Jurkat, Clone E6-1 (cell line): ENCODE measurements around the gene KCNAB1.

ENCODE experiments used
- DNase-seq: peaks from one replicate; pipeline ENCODE4 v3.0.0-alpha.2; 2011; ENCODE audit warnings: low read depth, low spot score
- H3K4me3 ChIP-seq: 2 replicates; pipeline ENCODE4 v1.5.1; 2011; ENCODE audit warnings: mild to moderate bottlenecking, low read length, control low read depth, moderate library complexity

Gene KCNAB1

DNA sequence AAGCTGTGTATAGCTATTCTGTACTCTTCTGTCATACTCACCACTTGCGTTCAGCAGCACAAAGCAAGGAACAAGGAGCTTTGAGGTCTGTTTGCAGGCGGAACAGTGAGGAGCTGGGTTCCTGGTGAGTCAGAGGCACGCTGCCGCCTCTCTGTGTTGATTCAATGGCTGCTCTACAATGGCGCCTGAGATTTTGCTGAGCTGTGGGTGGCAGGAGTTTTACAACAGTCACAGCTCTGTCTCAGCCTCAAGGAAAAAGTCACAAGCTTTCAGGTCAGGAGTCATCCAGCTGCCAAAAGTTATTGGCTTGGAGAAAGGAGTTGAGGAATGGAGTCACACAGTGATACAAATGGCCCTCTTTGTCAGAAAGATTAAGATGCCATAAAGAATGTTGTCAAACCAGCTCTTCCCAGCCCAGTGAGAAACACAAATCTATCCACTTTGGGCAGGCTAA, 336.4 kb downstream of the KCNAB1 start:
- no peak overlapping the region for H3K4me3 ChIP-seq
- no peak for DNase-seq

DNA sequence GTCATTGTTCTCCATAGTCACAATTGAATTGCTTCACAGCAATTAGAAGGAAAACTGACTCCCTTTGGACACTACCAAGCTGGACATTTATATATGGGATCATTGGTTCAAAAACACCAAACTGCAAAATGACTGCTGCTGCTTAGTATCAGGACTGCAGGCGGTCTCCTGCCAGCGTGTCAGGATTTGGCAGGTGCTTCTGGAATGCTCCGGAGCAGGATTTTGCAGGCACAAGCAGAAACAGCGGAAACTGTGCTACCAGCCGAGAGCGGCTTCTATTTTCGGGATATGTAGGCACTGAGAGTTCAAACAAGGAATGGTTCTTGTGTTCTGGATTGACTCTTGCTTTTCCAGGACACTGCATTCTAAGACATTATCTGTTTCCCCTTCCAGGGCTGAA, 339.1 kb downstream of the KCNAB1 start:
- no peak for DNase-seq
- H3K4me3 ChIP-seq, result no peak overlapping the region

DNA sequence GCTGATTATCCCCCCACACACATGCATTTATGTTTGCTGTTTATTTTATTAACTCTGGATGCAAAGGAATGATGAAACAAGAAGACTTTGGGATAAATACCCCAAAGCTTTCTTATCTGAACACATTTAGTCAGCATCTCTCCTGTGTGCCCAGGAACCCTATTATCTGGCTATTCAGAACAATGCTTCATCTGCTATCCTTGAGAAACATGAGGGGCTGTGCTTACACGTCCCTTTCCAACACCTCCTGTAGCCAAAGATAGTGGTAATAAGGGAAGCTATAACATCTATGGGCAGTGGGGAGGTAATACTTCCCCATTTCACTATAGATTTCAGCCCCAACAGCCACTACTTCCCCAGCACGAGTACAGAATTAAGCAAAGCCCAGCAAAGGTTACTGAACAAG, 339.8 kb downstream of the KCNAB1 start:
- H3K4me3 ChIP-seq, result no peak overlapping the region
- DNase-seq, result no peak

DNA sequence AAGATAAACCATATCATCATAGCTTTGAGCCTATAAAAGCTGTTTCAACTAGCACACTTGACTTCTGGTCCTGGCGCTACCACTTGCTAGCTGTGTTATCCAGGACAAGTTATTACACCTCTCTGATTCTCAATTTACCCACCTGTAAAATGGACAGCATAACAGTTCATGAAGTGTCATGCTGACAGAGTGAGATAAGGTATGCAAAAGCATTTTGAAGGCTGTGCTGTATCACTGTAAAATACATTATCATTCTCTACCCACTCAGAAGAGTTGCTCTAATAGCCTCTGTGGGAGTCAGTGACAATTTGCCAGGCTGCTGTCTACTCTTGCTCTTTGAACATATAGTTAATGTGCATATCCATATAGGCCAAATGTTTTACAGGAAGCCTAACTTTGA, 341.5 kb downstream of the KCNAB1 start:
- no peak overlapping the region for H3K4me3 ChIP-seq
- DNase-seq, result no peak

DNA sequence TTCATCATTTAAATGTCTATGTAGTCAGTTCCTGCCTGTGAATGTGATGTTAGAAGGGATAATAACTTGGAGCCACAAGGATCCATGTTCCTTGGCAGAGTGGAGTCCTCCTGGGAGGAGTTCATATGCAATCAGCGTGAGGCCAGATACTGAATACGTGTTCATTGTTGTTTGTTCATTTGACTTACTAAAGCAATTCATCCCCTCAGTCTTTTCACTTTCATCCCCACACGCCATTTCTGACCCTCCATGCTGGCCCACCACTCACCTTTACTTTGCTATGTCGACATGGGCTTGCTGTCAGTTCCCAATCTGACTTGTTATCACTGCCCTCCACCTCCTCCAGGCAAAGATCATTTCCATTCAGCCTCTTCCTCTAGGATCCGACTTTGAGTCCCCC, 342.7 kb downstream of the KCNAB1 start:
- DNase-seq, result no peak

DNA sequence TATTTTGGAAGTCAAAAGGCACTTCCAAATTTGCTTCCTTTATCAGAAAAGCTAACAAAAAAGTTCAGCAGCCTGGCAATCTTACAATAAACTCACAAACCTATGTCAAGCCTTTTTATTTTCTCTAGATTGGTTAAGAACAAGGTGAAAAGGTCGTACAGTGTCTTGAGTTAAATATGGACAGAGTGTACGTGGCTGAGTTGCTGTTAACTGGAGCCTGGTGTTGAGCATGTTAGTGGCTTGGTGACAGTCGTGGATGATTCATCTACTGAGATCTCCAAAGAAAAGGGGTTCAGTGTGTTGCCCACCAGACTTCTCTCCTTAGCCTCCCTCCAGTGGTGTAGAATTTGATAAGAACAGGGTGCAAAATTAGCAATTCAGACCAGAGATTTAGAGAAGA, 344.8 kb downstream of the KCNAB1 start:
- DNase-seq, result no peak
- H3K4me3 ChIP-seq, result no peak overlapping the region

More for the DNA sequence above, 342.7 kb downstream of the KCNAB1 start:
- no peak overlapping the region for H3K4me3 ChIP-seq

DNA sequence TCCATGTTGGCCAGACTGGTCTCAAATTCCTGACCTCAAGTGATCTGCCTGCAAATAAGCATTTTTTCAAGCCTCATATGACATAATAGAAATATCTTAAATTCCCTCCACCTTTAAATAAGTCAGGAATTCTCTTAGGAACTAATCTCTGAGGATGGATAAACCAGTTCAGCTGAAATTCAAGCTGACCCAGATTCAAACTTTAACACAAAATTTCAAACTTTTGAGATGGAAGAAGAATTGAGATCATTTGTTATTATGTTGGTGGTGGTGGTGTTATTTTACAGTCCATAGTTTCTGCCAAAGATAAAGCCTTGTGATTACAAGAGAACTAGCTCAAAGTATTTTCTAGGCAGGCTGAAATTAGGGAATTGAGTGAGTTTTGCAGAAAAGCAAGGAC, 349.1 kb downstream of the KCNAB1 start:
- H3K4me3 ChIP-seq, result no peak overlapping the region

DNA sequence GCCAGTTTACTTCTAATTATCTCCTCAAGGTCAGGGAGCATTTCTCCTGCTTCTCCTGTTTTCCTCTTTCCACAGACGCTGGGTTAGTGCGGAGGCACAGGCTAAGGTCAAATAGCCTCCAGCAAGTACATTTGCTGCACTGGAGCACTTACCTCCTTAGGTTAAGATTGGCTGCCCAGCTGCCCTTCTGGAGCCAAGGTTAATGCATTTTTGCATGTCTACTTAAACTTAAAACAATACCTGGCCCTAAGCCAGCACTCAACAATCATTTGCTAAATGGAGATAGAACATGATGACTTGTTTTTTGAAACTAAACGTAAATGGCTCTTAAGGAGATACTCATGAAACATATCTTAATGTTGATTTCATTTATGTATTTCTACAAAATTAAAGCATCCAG, 351.1 kb downstream of the KCNAB1 start:
- H3K4me3 ChIP-seq, result no peak overlapping the region
- DNase-seq, result no peak

More for the DNA sequence above, 349.1 kb downstream of the KCNAB1 start:
- no peak for DNase-seq

DNA sequence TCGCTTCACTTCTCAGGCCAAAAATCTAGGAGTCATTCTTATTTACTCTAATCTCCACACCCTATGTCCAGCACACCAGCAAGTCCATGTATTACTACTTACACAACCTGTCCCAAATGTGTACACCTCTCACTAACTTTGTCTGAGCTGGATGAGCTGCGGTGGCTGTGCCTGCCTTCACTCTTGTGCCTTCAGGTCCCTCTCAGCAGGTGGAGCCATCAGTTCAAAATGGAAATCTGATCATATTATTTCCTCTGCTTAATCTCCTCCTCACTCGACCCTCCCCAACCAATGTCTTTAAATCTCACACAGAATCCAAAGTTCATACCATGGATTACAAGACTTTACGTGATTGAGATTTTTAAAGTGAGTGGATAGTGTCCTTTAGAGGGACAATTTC, 351.8 kb downstream of the KCNAB1 start:
- DNase-seq, result no peak
- H3K4me3 ChIP-seq, result no peak overlapping the region

DNA sequence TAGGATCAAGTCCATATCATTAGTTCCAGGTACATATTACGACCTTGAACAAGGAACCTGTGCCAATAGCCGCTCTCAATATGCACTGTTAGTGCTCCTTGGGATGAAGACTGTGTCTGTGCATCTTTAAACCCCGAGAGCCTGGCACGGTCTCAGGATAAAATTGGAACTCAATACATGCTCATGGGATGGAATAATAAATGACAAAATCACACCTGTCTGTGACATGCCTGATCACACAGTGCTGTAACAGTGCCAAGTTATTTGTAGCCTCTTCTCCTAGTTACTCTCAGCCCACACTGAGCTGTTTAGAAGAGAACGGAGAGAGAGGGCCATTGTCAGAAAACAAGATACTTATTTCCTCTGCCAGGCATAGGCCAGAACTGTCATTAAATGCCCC, 352.3 kb downstream of the KCNAB1 start:
- DNase-seq, result no peak
- no peak overlapping the region for H3K4me3 ChIP-seq

DNA sequence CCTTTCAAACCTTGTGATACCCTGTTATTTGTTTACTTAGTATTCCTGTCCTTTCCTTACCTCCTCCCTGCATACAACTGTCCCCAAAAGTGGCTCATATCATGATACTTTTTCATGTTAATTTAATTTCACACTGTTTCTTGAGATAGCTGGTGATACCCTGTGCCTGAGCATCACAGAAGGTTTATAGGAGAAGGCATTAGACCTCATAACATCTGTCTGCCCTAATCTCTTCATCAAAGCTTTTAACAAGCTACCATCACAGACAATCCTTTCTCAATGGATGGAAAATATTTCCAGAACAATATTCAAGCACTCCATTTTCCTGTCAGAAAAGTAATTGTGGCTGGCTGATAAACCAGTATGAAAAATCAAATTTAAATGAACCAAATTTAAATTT, 353.0 kb downstream of the KCNAB1 start:
- no peak overlapping the region for H3K4me3 ChIP-seq
- no peak for DNase-seq

DNA sequence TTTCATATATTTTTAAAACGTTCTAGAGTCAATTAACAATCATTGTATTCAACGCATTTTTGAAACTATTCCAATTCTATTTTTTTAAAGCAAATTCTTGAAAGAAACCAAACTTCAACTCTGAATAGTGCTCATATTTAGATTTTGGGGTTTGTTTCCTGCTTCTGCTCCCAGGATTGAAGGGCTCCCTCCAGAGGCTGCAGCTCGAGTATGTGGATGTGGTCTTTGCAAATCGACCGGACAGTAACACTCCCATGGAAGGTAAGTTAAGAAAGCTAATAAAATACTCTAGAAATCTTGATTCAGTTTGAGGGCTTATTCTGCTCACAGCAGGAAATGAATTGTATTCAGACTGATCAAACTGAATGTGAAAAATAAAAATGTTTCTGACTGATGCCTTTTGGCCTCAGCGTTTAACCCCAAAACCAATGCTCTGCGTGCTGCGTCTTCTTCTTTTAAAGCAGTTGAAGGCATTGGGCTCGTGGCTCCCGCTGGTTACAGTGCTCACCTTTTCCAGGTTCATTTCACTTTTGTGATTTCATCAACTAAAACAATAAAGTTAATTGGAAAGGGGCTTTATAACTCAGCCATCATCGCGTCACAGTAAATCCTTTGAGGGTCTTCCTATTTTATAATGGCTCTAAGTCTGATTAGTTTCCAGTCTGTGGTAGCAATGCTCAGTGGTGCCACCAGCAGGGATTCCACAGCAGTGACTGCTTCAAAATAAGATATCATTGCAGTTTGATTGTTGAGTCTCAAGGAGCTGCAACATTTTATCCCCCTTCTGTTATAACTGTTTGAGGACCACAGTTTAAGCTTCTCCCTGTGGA, 354.4 kb downstream of the KCNAB1 start:
- no peak for DNase-seq
- no peak overlapping the region for H3K4me3 ChIP-seq

DNA sequence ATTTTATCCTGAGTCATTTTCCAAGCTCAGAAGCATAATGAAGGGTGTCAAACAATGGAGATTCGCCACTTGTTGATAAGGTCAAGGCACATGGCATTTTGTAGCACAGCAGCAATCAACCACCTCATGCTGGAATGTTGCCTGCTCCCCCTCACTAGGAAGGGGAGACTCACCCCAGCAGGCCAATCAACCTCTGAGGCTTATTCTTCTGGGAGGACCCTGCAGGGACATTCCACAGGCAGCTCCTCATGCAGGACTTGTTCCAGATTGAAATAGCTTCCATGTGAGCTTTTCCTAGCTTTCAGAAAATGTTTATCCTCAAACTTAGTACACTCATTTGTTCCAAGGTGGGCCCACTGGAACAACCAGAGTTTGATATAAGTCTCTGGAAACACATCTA, 356.9 kb downstream of the KCNAB1 start:
- no peak overlapping the region for H3K4me3 ChIP-seq
- no peak for DNase-seq

DNA sequence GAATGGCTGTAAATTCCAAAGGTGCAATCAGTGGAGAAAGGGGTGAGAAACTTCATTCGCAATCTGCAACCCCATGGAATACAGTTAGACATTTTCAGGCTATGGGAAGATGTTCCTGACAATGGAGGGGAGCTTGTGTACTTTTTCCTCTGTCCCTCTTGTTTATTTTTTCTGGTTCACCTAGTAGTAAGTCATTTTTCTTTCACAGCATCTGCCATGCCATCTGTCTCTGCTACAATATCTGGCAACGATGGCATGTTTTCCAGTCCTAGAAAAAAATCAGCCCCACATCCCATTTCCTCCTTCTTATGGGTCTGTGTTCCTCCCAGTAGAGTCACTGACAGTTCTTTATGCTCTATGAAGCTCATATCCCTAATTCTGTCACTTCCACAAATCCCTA, 358.5 kb downstream of the KCNAB1 start:
- H3K4me3 ChIP-seq, result no peak overlapping the region
- DNase-seq, result no peak

DNA sequence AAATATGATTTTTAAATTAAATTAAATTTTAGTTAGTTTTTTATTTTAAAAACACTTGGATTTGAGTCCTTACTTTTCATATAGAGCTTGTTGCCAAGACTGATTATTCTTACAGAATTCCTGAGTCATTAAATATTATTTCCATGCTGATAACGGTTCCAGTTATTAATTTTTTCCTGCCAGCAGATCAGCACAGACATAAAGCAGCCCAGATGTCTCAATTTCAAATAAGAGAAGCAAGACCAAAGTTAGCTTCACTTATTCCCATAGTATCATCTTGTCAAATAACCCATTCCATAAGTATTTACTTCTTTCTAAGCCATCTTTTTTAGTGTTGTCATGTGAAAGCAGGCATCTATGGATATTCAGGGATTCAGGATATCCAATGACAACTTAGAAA, 359.2 kb downstream of the KCNAB1 start:
- no peak for DNase-seq

DNA sequence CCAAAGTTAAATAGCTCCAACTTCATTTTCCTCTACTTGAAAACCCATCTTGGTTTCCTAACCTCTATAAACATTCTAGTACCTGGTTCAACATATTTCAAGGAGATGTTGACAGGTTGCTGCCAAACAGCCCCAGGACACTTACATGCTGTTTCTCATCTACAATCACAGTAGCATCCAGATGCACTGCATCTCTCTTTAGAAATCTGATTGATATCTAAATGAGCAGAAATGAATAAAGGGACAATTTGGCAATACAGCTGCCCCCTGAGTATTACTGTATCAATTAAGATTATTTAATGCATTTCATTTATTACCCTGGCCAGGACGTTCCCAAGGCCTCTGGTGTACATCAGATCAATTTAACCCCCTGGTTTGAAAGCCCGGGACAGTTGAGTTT, 360.6 kb downstream of the KCNAB1 start:
- no peak for DNase-seq
- H3K4me3 ChIP-seq, result no peak overlapping the region

More for the DNA sequence above, 359.2 kb downstream of the KCNAB1 start:
- no peak overlapping the region for H3K4me3 ChIP-seq

DNA sequence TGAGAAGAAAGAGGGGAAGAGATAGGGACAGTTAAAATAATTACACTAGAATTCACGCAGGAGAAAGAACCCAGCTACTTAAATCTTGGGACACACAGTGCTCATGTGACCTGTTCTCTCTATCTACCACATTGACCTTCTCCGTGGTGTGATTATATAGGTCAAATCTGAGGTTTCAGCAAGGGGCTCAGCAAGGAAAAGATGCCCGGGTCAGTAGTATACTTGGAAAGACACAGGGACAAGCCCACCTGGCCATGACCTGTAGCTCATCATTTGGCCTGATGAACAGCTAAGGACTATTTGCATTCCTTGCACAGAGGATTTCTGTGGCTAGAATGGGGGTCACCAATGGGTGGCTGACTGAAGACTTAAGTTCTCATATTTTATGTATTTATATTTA, 362.6 kb downstream of the KCNAB1 start:
- no peak for DNase-seq
- no peak overlapping the region for H3K4me3 ChIP-seq

DNA sequence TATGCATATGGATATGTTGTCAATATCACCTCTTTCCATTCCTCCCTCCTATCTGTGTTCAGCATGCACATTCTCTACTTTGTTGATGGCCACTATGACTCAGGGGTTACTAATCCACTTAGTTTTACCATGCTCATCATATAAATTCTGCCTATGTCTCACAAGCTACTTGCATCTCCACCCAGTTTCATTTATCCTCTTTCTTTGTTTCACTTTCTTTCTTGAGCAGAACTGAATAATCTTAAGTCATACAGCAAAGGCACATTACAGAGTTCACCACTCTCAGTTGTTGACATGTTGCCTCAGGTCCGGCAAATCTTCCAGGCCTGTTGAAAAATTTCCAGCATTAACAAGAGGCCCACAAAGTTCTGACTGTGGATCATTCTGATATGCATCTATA, 363.0 kb downstream of the KCNAB1 start:
- H3K4me3 ChIP-seq, result no peak overlapping the region
- DNase-seq, result peak; percentile 14

DNA sequence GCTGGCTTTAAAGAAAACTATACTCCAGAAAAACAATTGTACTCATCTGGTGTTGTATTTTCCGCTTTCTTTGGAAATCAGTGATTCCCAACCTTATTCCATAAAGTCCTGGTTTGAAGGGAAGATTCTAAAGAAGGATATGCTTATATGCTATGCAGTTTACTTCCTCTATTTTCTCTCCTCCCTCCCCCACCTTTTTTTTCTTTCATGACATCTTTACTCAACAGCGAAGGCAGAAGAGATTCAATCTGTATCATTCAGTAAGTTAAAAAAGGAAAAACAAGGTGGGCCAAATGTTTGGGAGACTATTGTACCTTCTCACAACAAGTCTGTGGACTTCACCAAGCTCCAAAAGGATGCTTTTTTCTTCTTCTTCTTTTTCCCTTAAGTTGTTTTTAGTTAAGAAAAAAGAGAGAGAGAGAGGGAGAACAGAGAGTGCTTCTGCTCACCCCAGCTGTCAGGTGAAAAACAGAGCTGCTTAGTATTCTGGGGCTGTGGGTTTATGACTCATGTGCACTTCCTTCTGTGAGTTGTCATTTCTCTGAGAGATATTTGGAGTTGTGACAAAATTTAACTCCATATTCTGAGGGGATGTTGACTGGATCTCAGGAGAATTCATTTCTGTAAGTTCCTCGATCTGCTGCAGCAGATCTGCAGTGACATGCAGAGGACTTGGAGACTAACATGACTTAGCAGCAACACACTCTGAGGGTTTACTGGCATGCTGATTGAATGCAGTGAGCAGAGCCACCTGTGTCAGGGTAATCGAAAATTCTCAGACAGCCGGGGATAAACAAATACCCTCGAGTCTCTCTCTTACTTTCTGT, 363.8 kb downstream of the KCNAB1 start:
- peak; percentile 55 for DNase-seq
- no peak overlapping the region for H3K4me3 ChIP-seq

DNA sequence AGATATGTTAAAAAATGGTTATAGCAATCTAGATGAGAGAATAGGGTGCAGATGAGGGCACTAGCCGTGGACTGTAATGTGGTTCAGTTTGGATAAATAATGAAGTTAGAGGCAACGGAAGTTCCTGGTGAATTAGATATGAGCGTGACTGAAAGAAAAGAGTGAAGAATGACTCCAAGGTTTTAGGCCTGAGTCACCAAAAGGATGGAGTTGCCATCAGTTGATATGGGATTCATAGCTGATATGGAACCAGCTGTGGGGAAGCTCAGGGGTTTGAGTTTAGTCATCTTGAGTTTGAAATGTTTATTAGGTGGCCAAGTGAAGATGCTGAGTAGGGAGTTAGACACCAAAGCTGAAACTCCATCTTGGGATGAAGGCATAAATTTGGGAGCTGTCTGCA, 368.4 kb downstream of the KCNAB1 start:
- no peak for DNase-seq
- H3K4me3 ChIP-seq, result no peak overlapping the region
